Testis (tissue), 3 donors: Measurements from ENCODE around the gene KCNB1. TPM values are rescaled to one million over a fixed set of nuclear protein-coding genes. Genes with fewer than 3 reads are reported as not detected.

Experiments used
- DNase-seq: peaks from one replicate; pipeline ENCODE4 v3.0.0-alpha.2; 2019
- H3K27ac ChIP-seq, 2 donors: fragments of 200-600 bp; sonication (generic); one replicate each; pipeline ENCODE4 v1.5.1; 2019
- H3K27me3 ChIP-seq: fragments of 200-600 bp; sonication (generic); one replicate; pipeline ENCODE4 v1.5.1; 2019
- H3K36me3 ChIP-seq: fragments of 200-600 bp; sonication (generic); one replicate; pipeline ENCODE4 v1.5.1; 2017; ENCODE audit warnings: low read depth; ENCODE audit errors: missing control alignments
- H3K4me1 ChIP-seq: fragments of 200-600 bp; sonication (generic); one replicate; pipeline ENCODE4 v1.5.1; 2019
- H3K4me3 ChIP-seq, 2 donors: fragments of 200-600 bp; sonication (generic); one replicate each; pipeline ENCODE4 v1.5.1; 2017 to 2019
- H3K9me3 ChIP-seq: fragments of 200-600 bp; sonication (generic); one replicate; pipeline ENCODE4 v1.5.1; 2017
- CTCF ChIP-seq, 3 experiments: fragments of 450-650 bp in 2 of 3; fragments of 200-600 bp in 1 of 3; sonication (generic) in 1 of 3; IDR thresholded peaks; one replicate each; pipeline ENCODE4 v1.5.1; 2016 to 2019; ENCODE audit warnings: antibody characterized with exemption in 3 of 3, mild to moderate bottlenecking in 2 of 3, moderate library complexity in 1 of 3
- POLR2A ChIP-seq: fragments of 450-650 bp; IDR thresholded peaks from one replicate; pipeline ENCODE4 v1.6.1; 2017; ENCODE audit warnings: antibody characterized with exemption, mild to moderate bottlenecking, moderate library complexity
- WGBS, 2 donors: methylation state at CpG; one replicate each; pipeline ENCODE4 v1.1.5; 2018; 5-methylcytosine and 5-hydroxymethylcytosine counted together
- intact Hi-C: fragments of 100-400 bp; cut with DNase I; formaldehyde crosslinking; loops from one replicate; pipeline ENCODE4 v1.15.1; 2023; ENCODE audit warnings: low total_unique reads
- polyA plus RNA-seq: library from polyadenylated mRNA; stranded (reverse); fragments of 350-450 nt; fragmentation: Illumina TruSeq; extraction: RNeasy Lipid Tissue Mini Kit (QIAGEN cat#74804); gene quantifications from one replicate; pipeline ENCODE4 v1.2.3, GENCODE V29; 2014; ENCODE audit warnings: low read depth, low replicate concordance; ENCODE audit not compliant: insufficient read depth
- total RNA-seq, 2 donors: library from RNA; depleted of rRNA; stranded (reverse); fragments of >200 nt; gene quantifications; one replicate each; pipeline ENCODE4 v1.2.3, GENCODE V29; 2016

KCNB1 gene
- total and polyA plus RNA-seq, 3 donors from 2014 or later, result 1.5 to 4.6 (median 2.3) TPM

DNA sequence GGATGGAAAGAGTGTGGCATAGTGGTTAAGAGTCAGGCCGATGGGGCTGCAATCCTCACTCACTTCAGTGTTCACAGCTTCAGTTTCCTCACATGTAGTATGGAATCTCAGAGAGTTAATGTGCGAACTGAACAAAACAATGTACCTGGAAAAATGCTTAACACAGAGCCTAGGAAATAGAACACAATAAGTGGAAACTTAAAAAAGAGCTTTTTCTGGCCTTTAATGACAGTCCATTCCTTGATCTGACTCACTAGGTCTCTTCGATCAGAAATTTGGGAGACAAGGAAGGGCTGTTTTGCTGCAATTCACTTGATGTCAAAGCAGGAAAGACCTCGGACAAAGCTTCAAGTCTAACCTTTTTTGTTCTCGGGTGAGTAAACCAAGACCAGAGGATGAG, 56.1 kb downstream of the KCNB1 start:
- no peak overlapping the region for H3K4me3 ChIP-seq
- H3K9me3 ChIP-seq, result no peaks in the 10 kb centered on the region
- TF ChIP-seq POLR2A (no peak), CTCF (IDR thresholded peaks at IDR 0.05) (no peak)
- intact Hi-C loops, result no loop called here
- no peak for DNase-seq
- no peaks in the 10 kb centered on the region for H3K27me3 ChIP-seq
- H3K27ac ChIP-seq, result peak overlapping the region; percentile 68 to 72
- 82 to 84% methylated on average over 5 of the region's 5 CpGs for WGBS, 2 donors
- H3K4me1 ChIP-seq, result peaks cover 28% of the 10 kb centered on the region
- H3K36me3 ChIP-seq, result no peaks in the 10 kb centered on the region

GRCh38 chr20:49424536-49424935, 57.9 kb downstream of the KCNB1 start:
- Histone ChIP-seq H3K9me3 (no peaks in the 10 kb centered on the region), H3K27ac (no peak overlapping the region), H3K27me3 (no peaks in the 10 kb centered on the region), H3K4me3 (no peak overlapping the region), H3K36me3 (no peaks in the 10 kb centered on the region), H3K4me1 (peaks cover 39% of the 10 kb centered on the region)
- 78 to 84% methylated on average over 12 to 13 of the region's 13 CpGs for WGBS, 2 donors
- TF ChIP-seq POLR2A (no peak), CTCF (IDR thresholded peaks at IDR 0.05) (no peak)
- DNase-seq, result no peak
- intact Hi-C loops, result no loop called here

DNA sequence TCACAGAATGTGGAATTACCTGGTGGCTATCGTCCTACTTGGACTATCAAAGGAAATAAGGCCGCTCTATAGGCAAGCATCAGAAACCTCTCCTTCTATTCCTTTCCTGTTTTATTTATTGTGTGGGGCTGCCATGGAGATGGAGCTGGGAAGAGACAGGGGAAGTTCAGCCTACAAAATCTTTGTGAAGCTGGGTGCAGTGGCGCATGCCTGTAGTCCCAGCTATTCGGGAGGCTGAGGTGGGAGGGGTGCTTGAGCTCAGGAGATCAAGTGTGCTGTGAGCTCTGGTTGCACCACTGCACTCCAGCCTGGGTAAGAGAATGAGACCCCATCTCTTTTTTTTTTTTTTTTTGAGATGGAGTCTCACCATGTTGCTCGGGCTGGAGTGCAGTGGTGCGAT, 60.3 kb downstream of the KCNB1 start:
- Histone ChIP-seq H3K4me3 (no peak overlapping the region), H3K27ac (peak overlapping the region in 1 of 2 donors; percentile 76), H3K9me3 (no peaks in the 10 kb centered on the region), H3K27me3 (no peaks in the 10 kb centered on the region), H3K36me3 (no peaks in the 10 kb centered on the region), H3K4me1 (peaks cover 45% of the 10 kb centered on the region)
- WGBS, 2 donors, result 87 to 89% methylated on average over 6 of the region's 6 CpGs
- intact Hi-C loops, result no loop called here
- no peak for DNase-seq
- TF ChIP-seq CTCF (IDR thresholded peaks at IDR 0.05), result no peak

DNA sequence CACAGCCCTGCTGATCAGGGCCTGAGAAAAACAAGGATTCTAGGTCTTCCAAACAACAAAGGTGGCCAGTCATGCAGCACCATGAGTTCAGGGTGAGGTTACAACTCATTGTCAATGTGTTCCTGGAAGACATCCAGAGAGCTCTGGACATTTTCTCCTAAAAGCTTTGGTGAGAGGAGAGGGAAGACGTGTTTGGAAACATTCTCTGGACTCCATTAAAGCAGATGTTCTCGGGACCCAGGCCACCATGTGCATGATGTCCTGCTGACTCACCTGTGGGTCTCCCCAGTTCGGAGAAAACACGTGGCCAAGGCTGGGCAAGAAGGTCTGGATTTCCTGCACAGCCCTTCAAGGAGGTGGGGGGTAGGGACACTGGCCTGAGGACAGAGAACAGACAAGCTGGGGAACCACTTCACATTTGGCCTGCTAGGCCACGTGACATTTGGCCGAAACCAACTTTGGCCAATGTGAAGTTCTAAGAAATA, 61.6 kb downstream of the KCNB1 start:
- H3K27me3 ChIP-seq, result no peaks in the 10 kb centered on the region
- intact Hi-C loops, result no loop called here
- TF ChIP-seq POLR2A, result no peak
- TF ChIP-seq CTCF (IDR thresholded peaks at IDR 0.05), result no peak
- no peaks in the 10 kb centered on the region for H3K9me3 ChIP-seq
- peak overlapping the region in 1 of 2 donors; percentile 76 for H3K27ac ChIP-seq
- 50 to 56% methylated on average over 6 of the region's 6 CpGs for WGBS, 2 donors
- H3K36me3 ChIP-seq, result no peaks in the 10 kb centered on the region
- peaks cover 36% of the 10 kb centered on the region for H3K4me1 ChIP-seq
- no peak overlapping the region for H3K4me3 ChIP-seq
- peak; percentile 63 for DNase-seq

GRCh38 chr20:49420292-49420691, 62.2 kb downstream of the KCNB1 start:
- WGBS, 2 donors, result 80 to 93% methylated on average over 1 of the region's 1 CpG
- H3K27ac ChIP-seq, result peak overlapping the region; percentile 13 to 76
- no peaks in the 10 kb centered on the region for H3K9me3 ChIP-seq
- H3K4me1 ChIP-seq, result peaks cover 36% of the 10 kb centered on the region
- no peak for DNase-seq
- H3K27me3 ChIP-seq, result no peaks in the 10 kb centered on the region
- H3K36me3 ChIP-seq, result no peaks in the 10 kb centered on the region
- TF ChIP-seq POLR2A (no peak), CTCF (IDR thresholded peaks at IDR 0.05) (no peak)
- no peak overlapping the region for H3K4me3 ChIP-seq
- intact Hi-C loops, result no loop called here
